Posterior cingulate gyrus (tissue), 11 donors: ENCODE measurements around the gene TLCD3A.
"Not testable (repeated sequence)": the region's sequence is repeated elsewhere in the genome, so short reads cannot be mapped to it uniquely, and the experiment has no call there.

Experiments
- DNase-seq, 10 donors: peaks; one replicate each; pipeline versions ENCODE4 v3.0.0 to v3.0.0-alpha.2; 2020 to 2021; ENCODE audit warnings: mixed read lengths in 3 of 10
- intact Hi-C: fragments of 100-400 bp; cut with DNase I; formaldehyde crosslinking; loops from one replicate; pipeline ENCODE4 v1.15.1; 2023

The TLCD3A gene

DNA sequence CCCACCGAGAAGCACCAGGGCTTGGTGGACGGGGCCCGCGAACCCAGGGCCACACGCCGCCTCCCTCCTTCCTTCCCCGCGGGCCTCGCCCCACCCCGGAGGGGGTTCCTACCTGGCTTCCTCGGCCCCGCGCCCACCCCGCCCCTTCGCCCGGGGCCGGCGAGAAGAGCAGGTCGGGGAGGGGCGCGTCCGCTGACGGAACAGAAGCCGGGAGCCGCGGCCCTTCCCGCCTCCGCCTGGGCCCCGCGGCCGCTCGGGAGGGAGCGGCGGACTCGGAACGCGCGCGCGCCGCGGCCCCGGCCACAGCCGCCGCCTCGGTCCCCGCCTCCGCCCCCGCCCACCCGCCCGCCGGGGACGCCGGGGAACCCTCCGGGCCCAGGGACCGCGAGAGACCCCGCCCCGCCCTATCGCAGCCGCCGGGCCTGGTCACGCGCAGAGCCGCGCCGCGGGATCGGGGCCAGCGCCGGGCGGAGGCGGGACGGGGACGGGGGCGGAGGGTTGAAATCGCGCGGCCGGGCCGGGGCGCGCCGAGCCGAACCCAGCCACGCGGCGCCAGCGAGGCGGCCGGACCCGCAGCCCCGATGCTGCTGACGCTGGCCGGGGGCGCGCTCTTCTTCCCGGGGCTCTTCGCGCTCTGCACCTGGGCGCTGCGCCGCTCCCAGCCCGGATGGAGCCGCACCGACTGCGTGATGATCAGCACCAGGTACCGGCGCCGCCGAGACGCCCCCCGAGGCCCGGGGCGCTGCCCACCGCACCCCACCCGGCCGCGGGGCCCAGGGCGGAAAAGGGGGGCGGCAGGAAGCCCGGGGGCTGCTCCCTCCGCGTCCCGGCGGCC is at the start of gene TLCD3A:
Gene TLCD3A, plus strand, starts transcription at position 530 of the 835 bp plus-strand sequence. Its CDS starts 52 bp downstream, at position 582.
- intact Hi-C loops, result no loop called here
- DNase-seq, result peak; percentile 32 to 92 (median 53)

GRCh38 chr17:683040-683439 is 49.4 kb upstream of the TLCD3A start:
- DNase-seq, result no peak
- intact Hi-C loops, result no loop called here

DNA sequence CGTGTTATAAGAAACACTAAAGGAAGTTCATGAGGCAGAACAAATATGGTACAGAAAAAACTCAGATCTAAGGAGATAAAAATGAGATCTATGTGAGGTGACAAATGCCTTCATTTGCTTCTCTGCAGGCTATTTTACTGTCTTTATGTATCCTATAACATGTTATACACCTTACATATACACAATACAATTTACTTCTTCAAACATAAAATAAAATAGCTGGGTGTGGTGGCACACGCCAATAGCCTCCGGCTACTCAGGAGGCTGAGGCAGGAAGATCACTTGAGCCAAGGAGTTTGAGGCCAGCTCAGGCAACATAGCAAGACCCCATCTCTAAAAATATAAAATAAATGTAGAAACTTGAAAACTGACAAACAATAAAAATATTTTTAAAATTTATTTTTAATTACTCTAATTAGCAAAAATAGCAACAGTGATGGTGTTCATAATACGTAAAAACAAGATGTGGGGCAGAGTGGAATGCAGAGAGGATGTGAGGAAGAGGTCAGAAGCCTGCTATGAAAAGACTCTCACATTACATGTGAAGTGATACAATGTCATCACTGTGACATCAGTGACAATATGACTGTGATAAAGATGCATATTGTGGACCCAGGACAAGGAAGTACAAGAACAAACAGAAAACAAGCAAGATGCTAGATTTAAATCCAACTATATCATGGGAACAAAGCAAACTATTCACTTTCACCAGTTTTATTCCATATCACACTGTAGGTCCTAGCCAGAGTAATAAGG is 48.7 kb upstream of the TLCD3A start:
- DNase-seq, result no peak
- intact Hi-C loops, result no loop called here

DNA sequence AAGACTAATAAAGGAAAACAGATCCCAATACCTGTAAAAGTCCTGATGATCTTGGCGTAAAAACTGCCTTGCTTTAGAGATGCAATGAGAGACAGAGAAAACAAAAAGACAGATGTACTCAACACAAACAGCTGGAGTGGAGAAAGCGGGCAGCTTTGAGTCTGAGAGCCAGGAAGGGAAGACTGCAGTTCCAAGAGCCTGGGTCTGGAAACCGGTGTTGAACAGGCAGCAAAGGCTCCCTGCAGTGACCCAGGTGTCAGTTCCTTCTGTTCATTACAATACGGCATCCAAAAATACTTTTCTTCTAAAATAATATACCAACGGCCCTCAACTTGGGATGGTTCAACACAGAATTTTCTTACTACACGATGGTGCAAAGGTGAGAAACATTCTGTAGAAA is 47.4 kb upstream of the TLCD3A start:
- intact Hi-C loops, result no loop called here
- peak in 1 of 10 donors; percentile 33 for DNase-seq

GRCh38 chr17:688100-688989 is 44.1 kb upstream of the TLCD3A start:
- DNase-seq, result no peak
- intact Hi-C loops, result no loop called here

DNA sequence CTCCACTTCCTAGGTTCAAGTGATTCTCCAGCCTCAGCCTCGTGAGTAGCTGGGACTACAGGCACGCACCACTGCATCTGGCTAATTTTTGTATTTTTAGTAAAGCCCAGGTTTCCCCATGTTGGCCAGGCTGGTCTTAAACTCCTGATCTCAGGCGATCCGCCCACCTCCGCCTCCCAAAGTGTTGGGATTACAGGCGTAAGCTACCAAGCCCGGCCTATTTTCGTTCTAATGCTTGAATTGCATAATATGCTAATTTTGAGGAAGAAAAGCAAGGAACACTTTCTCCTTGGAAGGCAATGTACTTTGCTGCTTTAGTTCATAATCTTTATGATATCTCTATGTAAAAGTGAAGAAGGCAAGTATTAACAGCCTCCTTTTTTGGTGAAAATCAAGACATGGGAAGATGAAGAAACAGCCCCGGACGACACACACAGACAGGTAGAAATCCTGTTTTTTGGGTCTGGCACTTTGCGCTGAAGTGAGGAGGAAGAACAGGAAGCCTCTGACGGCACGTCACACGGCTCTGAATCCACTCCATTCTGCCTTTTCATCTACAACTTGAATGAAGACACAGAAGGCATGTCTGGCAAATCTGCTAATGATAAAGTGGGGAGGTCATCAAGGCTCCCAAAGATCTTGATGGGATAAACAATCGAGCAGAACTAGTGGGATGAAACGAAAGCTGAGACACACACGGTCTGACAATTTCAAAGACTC is 42.7 kb upstream of the TLCD3A start:
- DNase-seq, result peak in 1 of 10 donors; percentile 45
- intact Hi-C loops, result no loop called here

DNA sequence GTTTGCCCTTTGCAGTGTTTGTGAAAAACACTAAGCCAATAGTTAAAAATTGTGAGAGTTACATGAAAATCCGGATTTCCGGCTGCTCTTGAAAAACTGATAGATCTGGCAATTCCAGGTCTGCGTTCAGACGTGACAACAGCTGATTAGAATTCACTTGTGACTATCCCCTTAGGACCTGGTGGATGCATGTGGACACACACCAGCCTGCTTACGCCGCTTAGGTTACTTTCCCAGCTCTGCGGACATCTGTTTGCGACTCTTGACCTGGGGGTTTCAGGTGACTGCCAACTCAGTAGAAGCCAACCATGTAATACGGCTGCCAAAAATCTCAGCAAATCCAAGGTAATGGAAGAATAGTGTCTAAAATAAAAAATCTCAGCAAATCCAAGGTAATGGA is 42.0 kb upstream of the TLCD3A start:
- DNase-seq, result no peak
- intact Hi-C loops, result no loop called here

- no peak for DNase-seq
- intact Hi-C loops, result no loop called here
Measured at GRCh38 chr17:691423-691822, 41.0 kb upstream of the TLCD3A start.

DNA sequence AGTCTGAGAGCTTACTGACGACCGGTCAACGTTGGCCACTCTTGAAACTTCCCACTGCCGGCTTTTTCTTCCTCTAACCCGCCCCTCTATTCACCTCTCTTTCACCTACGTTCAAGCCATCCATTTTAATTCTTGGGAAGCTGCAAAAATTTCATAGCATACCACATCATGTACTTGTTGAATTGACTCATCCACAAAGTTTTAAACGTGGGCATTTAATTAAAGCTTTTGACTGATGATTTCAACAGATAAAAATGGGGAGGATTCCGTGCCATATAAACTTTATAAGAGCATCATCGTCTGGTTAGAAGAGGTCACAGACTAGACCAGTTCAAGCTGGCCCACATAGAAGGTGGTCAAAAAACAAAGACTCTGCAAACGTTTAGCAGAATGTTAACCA is 40.3 kb upstream of the TLCD3A start:
- no peak for DNase-seq
- intact Hi-C loops, result no loop called here

DNA sequence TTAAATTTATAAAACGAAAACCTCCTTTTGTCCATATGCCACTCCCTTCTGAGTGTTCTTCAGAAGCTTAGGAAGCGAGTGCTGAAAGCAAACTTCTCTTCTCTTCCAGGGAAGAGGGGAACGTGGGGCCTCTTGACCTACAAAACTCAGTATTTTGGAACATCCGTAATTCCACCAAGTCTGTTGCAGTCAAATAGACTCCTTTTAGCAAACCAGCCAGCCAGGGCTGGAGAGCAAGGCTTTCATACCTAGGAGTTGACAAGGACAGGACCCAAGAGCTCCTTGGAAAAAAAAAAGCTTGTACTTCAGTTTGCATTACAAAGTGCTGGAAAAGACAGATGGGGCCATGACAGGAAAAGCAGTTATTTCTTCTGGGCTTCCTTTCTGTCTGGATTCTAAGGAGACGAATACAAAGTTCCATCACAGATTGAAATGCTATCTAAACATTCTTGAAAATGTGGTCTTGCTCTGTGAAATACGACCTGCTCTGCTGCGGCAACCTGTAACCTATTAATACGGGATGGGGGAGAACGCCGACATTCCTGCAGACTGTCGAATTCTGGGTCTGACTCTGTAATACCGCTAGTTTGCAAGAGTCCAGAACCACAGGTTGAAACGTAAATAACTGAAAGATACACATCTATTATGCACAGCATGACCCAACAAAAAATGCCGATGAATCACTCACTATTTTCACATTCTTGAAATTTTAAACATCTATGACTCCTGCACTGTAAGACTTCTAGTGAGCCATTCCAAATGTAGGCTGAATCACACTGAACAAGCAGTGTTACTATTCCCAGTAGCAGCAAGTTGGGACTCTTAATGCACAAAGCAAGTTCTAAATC is 38.4 kb upstream of the TLCD3A start:
- DNase-seq, result no peak
- intact Hi-C loops, result no loop called here

- DNase-seq, result no peak
- intact Hi-C loops, result no loop called here
Measured at GRCh38 chr17:696369-696768, 36.0 kb upstream of the TLCD3A start.

GRCh38 chr17:697682-698081 is 34.7 kb upstream of the TLCD3A start:
- intact Hi-C loops, result no loop called here
- DNase-seq, result no peak

GRCh38 chr17:698096-698495 is 34.3 kb upstream of the TLCD3A start:
- DNase-seq, intact Hi-C loops: not testable (repeated sequence)

DNA sequence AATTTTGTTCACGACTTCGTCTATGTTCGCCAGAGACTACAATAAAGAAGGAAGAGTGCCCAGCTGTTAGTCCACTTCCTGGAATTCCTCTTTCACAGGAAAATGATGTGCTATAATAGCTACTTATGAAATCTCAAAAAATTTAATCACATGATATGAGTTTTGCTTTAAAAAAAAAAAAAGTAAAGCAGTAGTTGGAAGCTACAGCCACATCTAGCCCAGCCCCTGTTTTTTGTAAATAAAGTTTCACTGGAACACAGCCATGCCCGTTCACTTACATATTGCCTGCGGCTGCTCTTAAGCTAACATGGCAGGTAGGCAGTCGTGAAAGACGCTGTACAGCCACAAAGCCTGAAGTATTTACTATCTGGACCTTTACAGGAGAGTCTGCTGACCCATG is 33.1 kb upstream of the TLCD3A start:
- no peak for DNase-seq

GRCh38 chr17:700504-701094 is 31.8 kb upstream of the TLCD3A start:
- DNase-seq, result no peak
- intact Hi-C loops, result loop anchor here (2.0 kb wide), 1 partner anchor 290 kb away; a partner anchor contains a TSS

More for the DNA sequence above, 33.1 kb upstream of the TLCD3A start:
- intact Hi-C loops, result no loop called here

- intact Hi-C loops, result no loop called here
Measured at GRCh38 chr17:703081-703875, 29.1 kb upstream of the TLCD3A start.

GRCh38 chr17:704111-704864 is 28.1 kb upstream of the TLCD3A start:
- DNase-seq, result peak in 1 of 10 donors; percentile 5
- intact Hi-C loops, result no loop called here

More at GRCh38 chr17:703081-703875, 29.1 kb upstream of the TLCD3A start:
- DNase-seq, result peak in 1 of 10 donors; percentile 23
